Left cardiac atrium (tissue), 4 donors: ENCODE measurements around the gene DIS3L2. TPM values are rescaled to one million over a fixed set of nuclear protein-coding genes. Genes with fewer than 3 reads are reported as not detected.

Experiments
- ATAC-seq, 2 donors: fragments of 200-7000 bp; cut with Tn5 transposase; one replicate each; pipeline ENCODE4 v1.9.1; 2020; ENCODE audit warnings: mild to moderate bottlenecking in 2 of 2, moderate library complexity in 2 of 2
- DNase-seq: peaks from one replicate; pipeline ENCODE4 v3.0.0-alpha.2; 2020
- intact Hi-C, 2 donors: fragments of 100-400 bp; cut with DNase I; formaldehyde crosslinking; loops; one replicate each; pipeline versions ENCODE4 v1.14.1 to v1.15.1; 2022 to 2023
- total RNA-seq, 2 donors: library from RNA; stranded (reverse); fragmentation: NEBNext Ultra II Directional; extraction: Animal tissue kit (Norgen Biotek cat#: 25700); gene quantifications; one replicate each; pipeline ENCODE4 v1.2.1, GENCODE V29; 2021
- donor health status: DM: no; HTN: yes; CAD: no.
- donor health status: DM: no; HTN: yes; CAD: no; lungs with severe emphysema.
- donor health status: DM: yes; HTN: yes; CAD: no.
- donor health status: Dilated cardiomyopathy.

Gene DIS3L2
- total RNA-seq, 2 donors from 2014 or later, result 17.6 to 18.6 TPM

DNA sequence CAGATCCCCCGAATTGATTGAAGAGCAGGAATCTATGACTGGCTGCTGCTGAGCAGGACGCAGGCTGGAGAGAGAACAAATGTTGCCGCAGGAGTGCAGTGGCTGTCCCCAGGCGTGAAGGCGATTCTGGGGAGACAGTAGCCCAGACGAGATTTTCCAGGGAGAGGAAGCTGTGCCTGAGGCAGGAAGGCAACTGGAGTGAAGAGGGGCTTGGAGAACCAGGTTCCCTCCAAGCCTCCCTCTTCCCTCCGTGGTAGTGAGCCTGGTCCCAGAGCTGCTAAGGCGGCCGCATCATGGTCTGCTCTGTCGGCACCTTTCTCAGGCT, 34.0 kb upstream of the DIS3L2 start:
- intact Hi-C loops, result loop anchor here (5.0 kb wide), 3 partner anchors 215 to 400 kb away; no protein-coding TSS in a partner anchor
- no peak for DNase-seq

DNA sequence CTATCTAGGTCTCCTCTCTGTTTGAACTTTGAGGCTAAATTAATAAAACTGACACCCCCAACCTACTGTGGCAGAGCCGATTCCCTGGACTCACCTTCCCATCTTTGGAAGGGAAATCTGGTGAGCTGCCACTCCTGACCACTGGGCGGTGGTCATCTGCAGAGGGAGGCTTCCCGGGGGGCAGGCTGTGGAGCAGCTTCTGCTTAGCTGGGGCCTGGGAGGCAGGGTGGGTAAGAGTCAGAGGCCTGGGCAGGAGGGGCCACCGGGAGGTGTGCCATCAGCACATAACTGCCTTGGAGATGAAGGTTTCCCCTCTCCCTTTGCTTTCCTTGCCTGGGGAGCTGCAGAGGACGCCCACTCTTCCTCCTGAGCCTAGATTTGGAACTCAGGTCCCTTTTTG, 33.0 kb upstream of the DIS3L2 start:
- no peak for DNase-seq
- intact Hi-C loops, result loop anchor here (5.0 kb wide), 3 partner anchors 214 to 399 kb away; no protein-coding TSS in a partner anchor
- ATAC-seq, result no peak

More for the DNA sequence above, 34.0 kb upstream of the DIS3L2 start:
- no peak for ATAC-seq

DNA sequence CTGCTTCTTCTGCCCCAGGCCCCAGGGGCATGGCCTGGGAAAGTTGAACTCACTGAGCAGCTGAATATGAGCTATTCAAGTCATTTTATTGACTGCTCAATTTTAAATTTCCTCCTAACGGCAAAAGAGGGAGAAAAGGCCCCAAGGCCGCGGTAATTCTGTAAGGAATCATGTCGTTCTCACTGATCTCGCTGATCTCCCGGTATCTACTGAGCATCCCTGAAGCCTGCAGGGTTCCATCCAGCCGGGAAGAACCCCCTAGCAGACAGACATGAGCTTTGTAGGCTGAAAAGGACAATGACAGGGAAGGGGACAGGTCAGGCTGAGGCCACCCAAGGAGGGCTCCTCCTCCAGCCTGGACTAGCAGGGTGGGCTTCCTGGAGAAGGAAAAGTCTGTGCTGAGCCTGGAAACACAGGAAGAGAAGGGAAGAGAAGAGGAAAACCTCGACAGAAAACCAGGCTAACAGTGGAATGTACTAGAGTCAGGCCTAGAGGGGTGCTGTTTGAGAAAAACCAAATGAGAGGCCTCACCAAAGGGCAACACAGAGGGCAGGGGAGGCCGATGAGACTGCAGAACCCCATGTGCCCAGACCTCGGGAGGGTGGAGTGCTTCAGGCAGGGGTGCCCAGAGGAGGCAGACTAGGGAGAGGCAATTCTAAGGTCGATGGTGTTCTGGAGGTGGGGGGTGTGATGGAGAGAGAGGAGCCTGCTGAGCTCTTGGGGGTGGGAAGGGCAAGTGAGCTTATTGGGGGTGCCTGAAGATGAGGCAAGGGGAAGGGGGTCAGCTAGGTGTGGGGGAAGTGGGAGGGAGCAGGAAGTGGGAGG, 32.4 kb upstream of the DIS3L2 start:
- ATAC-seq (no peak), DNase-seq (no peak)
- intact Hi-C loops, result loop anchor here (5.0 kb wide), 3 partner anchors 213 to 398 kb away; no protein-coding TSS in a partner anchor

- peak in 1 of 2 donors; percentile 29 for ATAC-seq
- DNase-seq, result no peak
- intact Hi-C loops, result loop anchor here (5.0 kb wide), 3 partner anchors 212 to 397 kb away; no protein-coding TSS in a partner anchor
Observed at GRCh38 chr2:231929961-231930592, 31.4 kb upstream of the DIS3L2 start.

- peak; percentile 52 for DNase-seq
- intact Hi-C loops, result no loop called here
- ATAC-seq, result peak; percentile 27 to 48
Observed at GRCh38 chr2:231930593-231931281, 30.8 kb upstream of the DIS3L2 start.

DNA sequence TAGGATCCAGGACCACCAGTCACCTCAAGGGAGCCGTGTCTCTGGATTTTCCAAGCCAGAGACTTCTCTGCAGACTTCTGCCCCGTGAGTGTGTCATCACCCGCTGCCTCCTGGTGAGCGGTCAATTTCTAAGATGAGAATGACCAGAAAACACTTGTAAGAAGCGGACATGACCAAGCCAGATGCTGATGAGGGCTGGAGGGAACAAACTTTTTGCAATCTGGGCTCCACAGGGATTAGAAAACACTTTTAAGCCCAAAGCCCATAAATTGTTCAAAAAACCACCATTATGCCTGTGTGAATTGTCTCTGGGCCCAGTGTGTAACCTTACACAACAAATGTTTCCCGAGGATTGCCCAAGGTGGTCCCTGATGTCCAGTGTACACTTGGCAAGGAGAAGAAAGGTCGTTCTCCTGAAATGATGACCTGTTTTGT, 30.0 kb upstream of the DIS3L2 start:
- no peak for DNase-seq
- ATAC-seq, result peak; percentile 10 to 17
- intact Hi-C loops, result no loop called here

GRCh38 chr2:231932711-231932970, 28.9 kb upstream of the DIS3L2 start:
- intact Hi-C loops, result no loop called here
- DNase-seq (no peak), ATAC-seq (no peak)

GRCh38 chr2:231932985-231933915, 28.3 kb upstream of the DIS3L2 start:
- intact Hi-C loops, result no loop called here
- no peak for DNase-seq
- no peak for ATAC-seq

DNA sequence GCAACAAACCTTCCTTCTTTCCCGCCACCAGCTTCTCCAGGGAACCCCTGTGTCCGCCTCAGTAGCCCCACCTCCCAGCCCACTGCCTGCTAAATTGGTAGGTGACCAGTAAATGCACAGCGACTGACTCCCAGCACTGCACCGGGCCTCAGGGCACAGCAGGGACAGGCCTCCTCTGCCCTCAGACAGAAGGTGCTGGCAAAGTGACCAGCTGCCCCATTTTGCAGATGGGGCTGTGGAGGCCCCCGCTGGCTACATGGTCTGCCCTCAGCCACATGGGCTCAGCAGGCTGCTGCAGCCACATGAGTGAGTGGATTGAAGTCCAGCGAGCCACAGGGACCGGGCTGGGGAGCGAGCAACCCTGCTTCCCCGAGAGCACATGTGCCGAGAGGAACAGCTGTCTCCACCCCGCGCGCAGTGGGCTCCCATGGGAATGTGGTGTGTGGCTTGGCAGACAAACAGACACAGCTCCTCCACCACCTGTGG, 27.6 kb upstream of the DIS3L2 start:
- intact Hi-C loops, result no loop called here
- ATAC-seq, result peak; percentile 41 to 58

DNA sequence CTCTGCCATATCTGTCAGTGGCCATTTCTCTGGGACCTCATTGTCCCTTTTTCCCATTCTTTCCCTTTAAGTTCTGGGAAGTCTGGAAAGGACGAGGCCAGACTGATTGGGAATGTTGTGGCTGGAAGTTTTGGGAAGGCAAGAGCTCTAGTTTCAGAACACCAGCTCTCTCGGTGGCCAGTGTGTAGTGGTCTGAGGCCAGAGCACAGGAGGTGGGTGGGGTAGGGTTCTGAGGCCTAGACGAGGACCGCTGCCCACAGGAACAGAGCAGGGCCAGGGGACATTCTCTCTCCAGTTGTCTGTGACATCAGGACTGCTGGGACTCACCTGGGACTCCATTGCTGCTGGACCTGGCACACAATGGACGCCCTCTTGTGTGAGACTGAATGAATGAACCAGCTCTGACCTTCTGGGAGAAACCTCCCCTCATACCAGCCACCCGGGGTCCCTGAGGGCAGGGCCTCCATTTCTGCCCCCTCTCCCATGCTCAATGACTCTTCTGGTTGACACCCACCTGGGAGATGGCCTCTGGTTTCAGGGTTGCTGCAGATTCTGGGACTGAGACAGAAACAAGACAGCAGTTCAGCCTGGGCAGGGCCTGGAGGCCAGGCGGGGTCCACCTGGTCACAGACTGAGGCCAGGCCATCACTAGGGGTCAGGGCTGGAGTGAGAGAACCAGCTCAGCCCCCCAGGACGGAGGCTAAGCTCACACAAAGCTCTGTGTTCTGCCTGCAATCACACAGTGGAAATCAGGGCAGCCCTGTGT, 26.9 kb upstream of the DIS3L2 start:
- ATAC-seq (peak in 1 of 2 donors; percentile 8), DNase-seq (no peak)
- intact Hi-C loops, result no loop called here

More for the DNA sequence above, 27.6 kb upstream of the DIS3L2 start:
- peak; percentile 59 for DNase-seq

- intact Hi-C loops, result no loop called here
- ATAC-seq (peak in 1 of 2 donors; percentile 20), DNase-seq (no peak)
Observed at GRCh38 chr2:231935207-231935524, 26.3 kb upstream of the DIS3L2 start.

GRCh38 chr2:231935815-231936214, 25.7 kb upstream of the DIS3L2 start:
- DNase-seq (no peak), ATAC-seq (no peak)
- intact Hi-C loops, result no loop called here

GRCh38 chr2:231936491-231936890, 25.0 kb upstream of the DIS3L2 start:
- DNase-seq (no peak), ATAC-seq (no peak)
- intact Hi-C loops, result no loop called here

- intact Hi-C loops, result no loop called here
- DNase-seq (no peak), ATAC-seq (no peak)
Observed at GRCh38 chr2:231937057-231937456, 24.5 kb upstream of the DIS3L2 start.

GRCh38 chr2:231939022-231939421, 22.5 kb upstream of the DIS3L2 start:
- intact Hi-C loops, result no loop called here
- DNase-seq (no peak), ATAC-seq (no peak)

DNA sequence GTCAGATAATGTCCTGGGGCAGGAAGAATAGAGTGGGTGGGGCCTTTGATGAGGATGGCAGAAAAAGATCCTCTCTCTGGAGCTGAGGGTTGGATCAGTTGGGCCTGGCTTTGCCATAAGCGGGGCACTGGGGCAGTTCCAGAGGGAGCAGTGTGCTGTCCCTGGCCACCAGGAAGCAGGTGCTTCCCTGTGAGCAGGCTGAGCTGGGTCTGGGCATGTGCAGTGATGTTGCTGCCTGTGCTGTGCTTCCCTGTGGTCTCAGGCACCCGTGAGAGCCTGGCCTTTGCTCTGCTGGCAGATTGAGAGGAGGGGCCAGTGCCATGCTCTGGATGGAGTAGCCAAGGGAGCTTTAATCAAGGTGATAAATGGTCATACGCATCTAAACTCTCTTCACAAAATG, 20.7 kb upstream of the DIS3L2 start:
- intact Hi-C loops, result no loop called here
- DNase-seq (no peak), ATAC-seq (no peak)

DNA sequence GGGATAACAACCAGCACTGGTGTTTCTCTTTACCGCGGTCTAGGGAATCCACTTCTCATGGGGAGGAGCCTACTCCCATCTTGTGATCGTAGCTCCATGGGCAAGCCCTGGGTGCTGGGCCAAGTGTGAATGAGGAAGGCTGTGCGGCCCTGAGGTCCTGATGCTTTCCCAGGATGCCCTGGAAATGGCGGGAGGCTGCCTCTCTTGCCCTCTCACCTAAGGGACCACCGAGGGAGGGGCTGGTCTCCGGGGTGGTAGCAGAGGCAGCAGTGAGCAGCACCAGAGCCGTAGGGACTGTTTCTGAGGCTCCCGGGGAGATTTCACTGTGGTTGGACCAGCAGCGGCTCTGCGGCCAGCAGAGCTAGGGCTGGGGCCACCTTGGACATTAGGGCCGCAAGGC, 19.8 kb upstream of the DIS3L2 start:
- intact Hi-C loops, result no loop called here
- DNase-seq (no peak), ATAC-seq (no peak)

DNA sequence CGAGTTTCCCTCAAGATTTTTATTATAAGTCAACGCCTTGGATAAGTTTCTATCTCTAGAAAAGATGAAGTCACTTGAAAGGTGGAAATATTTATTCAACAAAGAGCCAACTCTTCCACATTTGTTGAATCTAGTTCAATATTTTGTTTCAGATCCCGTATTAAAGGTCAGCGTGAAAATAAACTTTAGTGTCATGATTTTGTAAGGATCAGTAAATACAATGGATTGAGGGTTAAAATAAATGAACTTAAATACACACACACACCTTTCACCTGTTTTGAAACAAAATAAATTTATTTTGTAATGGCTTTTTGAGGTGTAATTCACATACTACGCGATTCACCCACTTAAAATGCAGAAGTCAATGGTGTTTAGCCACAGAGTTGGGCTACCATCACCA, 19.3 kb upstream of the DIS3L2 start:
- DNase-seq (no peak), ATAC-seq (no peak)
- intact Hi-C loops, result no loop called here
